Karpas-422 (cell line): ENCODE data around the gene FOXJ2. TPM values are rescaled to one million over a fixed set of nuclear protein-coding genes. Genes with fewer than 3 reads are reported as not detected.
"Not testable (repeated sequence)": the region's sequence is repeated elsewhere in the genome, so short reads cannot be mapped to it uniquely, and the experiment has no call there.

ENCODE experiments used
- DNase-seq: peaks from one replicate; pipeline ENCODE4 v3.0.0-alpha.2; 2015
- H2AFZ ChIP-seq: fragments of 200-600 bp; sonication (generic); 2 replicates; pipeline ENCODE4 v1.6.1; 2014; ENCODE audit warnings: antibody characterized with exemption, low read length, mixed read lengths
- H3K27ac ChIP-seq: fragments of 200-600 bp; sonication (generic); 2 replicates; pipeline ENCODE4 v1.5.1; 2014; ENCODE audit warnings: mild to moderate bottlenecking, low read length, moderate library complexity
- H3K27me3 ChIP-seq: fragments of 200-600 bp; sonication (generic); 2 replicates; pipeline ENCODE4 v1.6.1; 2014; ENCODE audit warnings: low read length, mixed read lengths
- H3K36me3 ChIP-seq: fragments of 200-600 bp; sonication (generic); 2 replicates; pipeline ENCODE4 v1.6.1; 2014; ENCODE audit warnings: low read length, mixed read lengths; ENCODE audit not compliant: insufficient read depth
- H3K4me1 ChIP-seq: fragments of 200-600 bp; sonication (generic); 2 replicates; pipeline ENCODE4 v1.6.1; 2014; ENCODE audit warnings: mild to moderate bottlenecking, low read length, mixed read lengths
- H3K4me2 ChIP-seq: fragments of 200-600 bp; sonication (generic); 2 replicates; pipeline ENCODE4 v1.6.1; 2014; ENCODE audit warnings: low read length, low read depth, mild to moderate bottlenecking; ENCODE audit not compliant: poor library complexity, severe bottlenecking
- H3K4me3 ChIP-seq: fragments of 200-600 bp; sonication (generic); 2 replicates; pipeline ENCODE4 v1.5.1; 2014; ENCODE audit warnings: mild to moderate bottlenecking, antibody characterized with exemption, low read length, mixed read lengths
- H3K79me2 ChIP-seq: fragments of 200-600 bp; sonication (generic); 2 replicates; pipeline ENCODE4 v1.6.1; 2014; ENCODE audit warnings: mild to moderate bottlenecking, low read length, mixed read lengths
- H3K9ac ChIP-seq: fragments of 200-600 bp; sonication (generic); 2 replicates; pipeline ENCODE4 v1.6.0; 2014; ENCODE audit warnings: low read length
- H3K9me2 ChIP-seq: fragments of 200-600 bp; sonication (generic), shearing (Covaris generic); replicated peaks from 2 replicates; pipeline ENCODE4 v1.6.0; 2014; ENCODE audit warnings: mild to moderate bottlenecking, low read length, moderate library complexity; ENCODE audit not compliant: insufficient read depth
- H3K9me3 ChIP-seq: fragments of 300-700, 200-600 bp; sonication (generic); 2 replicates; pipeline ENCODE4 v1.6.1; 2014; ENCODE audit warnings: low read length, mixed read lengths
- H4K20me1 ChIP-seq: fragments of 200-600 bp; sonication (generic); 2 replicates; pipeline ENCODE4 v1.6.1; 2014; ENCODE audit warnings: mild to moderate bottlenecking, antibody characterized with exemption, low read length, low read depth; ENCODE audit not compliant: insufficient read depth
- total RNA-seq: library from RNA; depleted of rRNA; stranded (reverse); fragments of >200 nt; shearing (Covaris generic); gene quantifications from 2 replicates; pipeline ENCODE4 v1.2.3, GENCODE V29; 2014; ENCODE audit warnings: low replicate concordance

FOXJ2 gene
- total RNA-seq, 1 experiment from 2014 or later: 9.0 TPM

DNA sequence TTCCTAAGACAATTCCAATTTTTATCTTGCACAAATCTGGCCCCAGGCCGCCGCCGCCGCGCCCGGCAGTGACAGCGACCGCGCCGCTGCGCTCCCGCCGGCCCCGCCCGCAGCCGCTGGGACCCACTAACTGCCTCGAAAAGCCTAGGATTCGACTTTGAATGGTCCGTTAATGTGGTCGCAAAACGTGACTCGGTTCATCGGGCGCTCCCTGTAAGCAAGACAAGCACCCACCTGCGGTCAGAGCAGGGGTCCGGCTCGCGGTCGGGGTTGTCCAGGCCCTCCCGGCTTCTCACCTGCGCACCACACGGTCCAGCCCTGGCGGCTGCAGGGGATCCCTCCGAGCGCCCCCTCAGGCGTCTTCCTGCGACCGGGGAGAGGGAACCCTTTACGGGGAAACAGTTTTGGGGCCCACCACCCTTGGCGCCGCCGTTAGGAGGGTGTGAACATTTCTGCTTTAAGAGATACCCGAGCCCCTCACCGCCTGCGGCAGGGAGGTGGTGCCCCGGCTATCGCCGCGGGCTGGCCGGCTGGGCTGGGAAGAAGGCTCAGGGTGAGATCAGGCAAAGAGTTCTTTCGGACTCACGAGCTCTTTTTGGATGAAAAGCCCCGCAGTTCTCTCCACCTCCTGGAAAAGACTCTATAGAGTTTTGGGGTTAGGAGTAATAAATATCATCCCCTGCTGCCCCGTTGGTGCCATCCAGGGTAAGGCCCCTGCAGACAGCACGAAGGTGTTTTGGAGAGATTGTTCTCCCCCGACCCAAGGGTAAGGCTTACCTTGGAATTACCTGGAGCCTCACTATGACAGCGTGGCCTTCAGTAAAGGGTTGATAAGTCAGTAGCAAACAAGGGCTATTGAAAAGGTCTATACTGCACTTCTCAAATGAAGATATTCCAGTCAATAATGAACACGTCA is 13.6 kb upstream of the FOXJ2 start:
- no peak overlapping the region for H3K27ac ChIP-seq
- H3K9ac ChIP-seq: peak overlapping the region; percentile 59
- DNase-seq: peak; percentile 87

DNA sequence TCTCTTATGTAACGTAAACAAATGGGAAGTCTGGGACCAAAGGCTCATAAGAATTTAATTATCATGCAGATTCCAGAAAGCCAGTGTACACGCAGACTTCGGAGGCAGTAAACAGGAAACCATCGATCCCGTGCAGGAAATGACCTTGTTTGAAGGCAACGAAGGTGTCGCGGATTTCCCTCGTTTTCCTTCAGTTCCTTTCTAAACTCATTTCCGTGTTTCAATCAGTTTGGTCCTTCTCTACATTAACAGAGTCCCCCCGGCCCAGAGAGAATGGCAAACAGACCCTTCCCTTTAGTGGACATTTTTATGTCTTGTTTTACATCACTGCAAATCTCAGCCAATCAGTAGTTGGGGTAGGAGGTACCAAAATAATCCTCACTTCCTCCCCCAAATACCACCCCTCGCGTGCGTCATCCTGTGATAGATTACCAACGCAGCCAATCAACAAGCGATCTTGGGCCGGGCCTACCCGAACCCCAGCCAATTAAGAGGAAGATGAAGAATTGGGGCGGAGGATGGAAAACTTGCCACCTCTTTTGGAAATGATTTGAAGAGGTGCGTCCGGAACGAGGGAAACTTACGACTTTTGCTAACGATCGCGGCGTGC is 6.1 kb upstream of the FOXJ2 start:
- H3K9ac ChIP-seq: peak overlapping the region; percentile 80
- H3K36me3 ChIP-seq: no peaks in the 10 kb centered on the region
- H3K9me3 ChIP-seq: no peaks in the 10 kb centered on the region
- peak overlapping the region; percentile 65 for H2AFZ ChIP-seq
- peak overlapping the region; percentile 70 for H3K4me3 ChIP-seq
- no peaks in the 10 kb centered on the region for H3K79me2 ChIP-seq
- no peaks in the 10 kb centered on the region for H3K9me2 ChIP-seq
- peak; percentile 99 for DNase-seq
- peaks cover 10% of the 10 kb centered on the region for H3K4me1 ChIP-seq
- H4K20me1 ChIP-seq: no peaks in the 10 kb centered on the region
- peak overlapping the region; percentile 83 for H3K4me2 ChIP-seq
- no peaks in the 10 kb centered on the region for H3K27me3 ChIP-seq
- H3K27ac ChIP-seq: peak overlapping the region; percentile 75

More for the DNA sequence above, 13.6 kb upstream of the FOXJ2 start:
- H3K4me2 ChIP-seq: peak overlapping the region; percentile 84
- no peaks in the 10 kb centered on the region for H3K27me3 ChIP-seq
- H2AFZ ChIP-seq: peak overlapping the region; percentile 92
- no peaks in the 10 kb centered on the region for H4K20me1 ChIP-seq
- peak overlapping the region; percentile 72 for H3K4me3 ChIP-seq
- peaks cover 14% of the 10 kb centered on the region for H3K4me1 ChIP-seq
- H3K9me3 ChIP-seq: no peaks in the 10 kb centered on the region
- H3K79me2 ChIP-seq: no peaks in the 10 kb centered on the region
- no peaks in the 10 kb centered on the region for H3K36me3 ChIP-seq
- no peaks in the 10 kb centered on the region for H3K9me2 ChIP-seq

DNA sequence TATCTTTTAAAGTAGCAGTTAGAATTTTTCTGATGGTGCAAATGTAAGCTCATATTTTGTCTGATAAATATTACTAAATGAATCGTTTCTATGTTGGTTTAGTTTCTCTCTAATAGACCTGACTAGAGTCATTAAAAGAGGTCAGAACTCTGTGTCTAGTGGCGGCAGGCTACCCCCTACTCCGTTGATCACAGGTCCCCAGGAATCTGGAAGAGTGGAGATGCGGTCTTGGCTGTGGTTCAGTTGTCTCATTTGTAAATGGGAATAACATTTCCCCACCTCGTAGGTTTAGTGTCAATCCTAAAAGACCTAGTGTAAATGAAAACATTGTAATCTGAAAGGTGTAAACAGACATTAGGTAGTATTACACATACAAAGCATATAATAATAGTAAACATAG is 4.7 kb upstream of the FOXJ2 start:
- Histone ChIP-seq H3K36me3 (no peaks in the 10 kb centered on the region), H3K4me1 (peaks cover 16% of the 10 kb centered on the region), H4K20me1 (no peaks in the 10 kb centered on the region), H3K9ac (no peak overlapping the region), H2AFZ (no peak overlapping the region), H3K4me2 (no peak overlapping the region), H3K79me2 (peaks cover under 1% of the 10 kb centered on the region; the same call in 1 of the 2 replicates), H3K9me2 (no peaks in the 10 kb centered on the region), H3K9me3 (no peaks in the 10 kb centered on the region), H3K27ac (no peak overlapping the region), H3K27me3 (no peaks in the 10 kb centered on the region), H3K4me3 (no peak overlapping the region)
- no peak for DNase-seq

DNA sequence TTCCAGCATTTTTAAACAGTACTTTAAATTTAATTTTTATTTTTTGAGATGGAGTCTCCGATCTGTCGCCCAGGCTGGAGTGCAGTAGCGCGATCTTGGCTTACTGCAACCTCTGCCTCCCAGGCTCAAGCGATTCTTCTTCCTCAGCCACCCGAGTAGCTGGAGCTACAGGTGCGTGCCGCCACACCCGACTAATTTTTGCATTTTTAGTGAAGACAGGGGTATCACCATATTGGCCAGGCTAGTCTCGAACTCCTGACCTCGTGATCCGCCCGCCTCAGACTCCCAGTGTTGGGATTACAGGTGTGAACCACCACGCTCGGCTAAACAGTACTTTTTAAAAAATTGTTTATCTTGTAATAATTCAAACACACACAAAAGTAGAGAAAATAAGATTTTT is 4.2 kb upstream of the FOXJ2 start:
- H3K4me2 ChIP-seq: no peak overlapping the region
- H2AFZ ChIP-seq: no peak overlapping the region
- H3K9ac ChIP-seq: no peak overlapping the region
- no peaks in the 10 kb centered on the region for H3K36me3 ChIP-seq
- no peak for DNase-seq
- H3K9me2 ChIP-seq: no peaks in the 10 kb centered on the region
- no peak overlapping the region for H3K27ac ChIP-seq
- H3K27me3 ChIP-seq: no peaks in the 10 kb centered on the region
- peaks cover 20% of the 10 kb centered on the region for H3K4me1 ChIP-seq
- H3K9me3 ChIP-seq: no peaks in the 10 kb centered on the region
- H3K4me3 ChIP-seq: no peak overlapping the region
- H3K79me2 ChIP-seq: peaks cover 5% of the 10 kb centered on the region; the same call in 1 of the 2 replicates
- no peaks in the 10 kb centered on the region for H4K20me1 ChIP-seq

DNA sequence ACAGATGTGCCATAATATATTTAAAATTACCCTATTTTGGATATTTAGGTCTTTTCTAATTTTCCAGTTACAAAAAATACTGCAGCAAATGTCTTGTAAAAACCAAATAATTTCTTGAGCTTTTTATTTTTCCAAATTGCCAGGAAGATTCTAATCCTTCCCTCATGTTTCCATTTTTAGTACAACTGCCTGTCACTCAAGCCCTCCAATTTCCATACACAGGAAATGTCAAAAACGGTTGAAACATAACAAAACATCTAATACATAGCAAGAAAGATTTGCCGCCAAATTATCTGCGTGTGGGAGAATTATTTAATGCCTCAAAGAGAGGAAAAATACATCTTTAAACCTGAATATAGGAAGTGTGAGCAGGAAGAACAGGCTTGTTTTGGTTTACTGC is 2.3 kb upstream of the FOXJ2 start:
- no peak for DNase-seq
- Histone ChIP-seq H3K4me2 (no peak overlapping the region), H3K9ac (no peak overlapping the region), H3K79me2 (peaks cover 11% of the 10 kb centered on the region), H3K4me3 (no peak overlapping the region), H3K9me3 (no peaks in the 10 kb centered on the region), H4K20me1 (no peaks in the 10 kb centered on the region), H2AFZ (no peak overlapping the region), H3K36me3 (no peaks in the 10 kb centered on the region), H3K9me2 (no peaks in the 10 kb centered on the region), H3K27me3 (no peaks in the 10 kb centered on the region), H3K4me1 (peaks cover 38% of the 10 kb centered on the region), H3K27ac (no peak overlapping the region)

DNA sequence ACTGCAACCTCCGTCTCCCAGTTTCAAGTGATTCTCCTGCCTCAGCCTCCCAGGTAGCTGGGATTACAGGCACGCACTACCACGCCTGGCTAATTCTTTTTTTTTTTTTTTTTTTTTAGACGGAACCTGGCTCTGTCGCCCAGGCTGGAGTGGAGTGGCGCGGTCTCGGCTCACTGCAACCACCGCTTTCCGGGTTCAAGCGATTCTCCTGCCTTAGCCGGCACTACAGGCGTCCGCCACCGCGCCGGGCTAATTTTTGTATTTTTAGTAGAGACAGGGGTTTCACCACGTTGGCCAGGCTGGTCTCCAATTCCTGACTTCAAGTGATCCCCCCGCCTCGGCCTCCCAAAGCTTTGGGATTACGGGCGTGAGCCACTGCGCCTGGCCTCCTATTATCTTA is 1.5 kb upstream of the FOXJ2 start:
- not testable (repeated sequence) for H3K4me3 ChIP-seq, H3K9me3 ChIP-seq, H3K9me2 ChIP-seq, H3K4me2 ChIP-seq, H3K27me3 ChIP-seq, H3K27ac ChIP-seq, H3K9ac ChIP-seq, H3K36me3 ChIP-seq, DNase-seq, H4K20me1 ChIP-seq, H2AFZ ChIP-seq
- Histone ChIP-seq H3K79me2 (peaks cover 11% of the 10 kb centered on the region), H3K4me1 (peaks cover 43% of the 10 kb centered on the region)

DNA sequence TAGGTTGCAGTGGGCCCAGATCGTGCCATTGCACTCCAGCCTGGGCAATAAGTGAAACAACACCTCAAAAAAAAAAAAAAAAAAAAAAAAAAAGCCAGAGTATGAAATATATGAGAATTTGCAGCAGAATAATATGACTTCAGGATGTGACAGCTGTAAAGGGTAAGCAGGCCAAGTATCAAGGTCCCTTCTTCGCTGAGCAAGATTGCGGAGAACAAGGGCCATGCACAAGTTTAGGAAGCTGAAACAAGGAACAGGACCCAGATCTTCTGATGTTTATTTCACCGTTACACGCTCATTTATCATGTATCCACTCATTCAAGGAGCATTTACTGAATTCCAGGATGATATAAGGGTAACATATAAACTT is 659 bp upstream of the FOXJ2 start:
- Histone ChIP-seq H3K4me3 (peak overlapping the region; percentile 84), H4K20me1 (no peaks in the 10 kb centered on the region), H2AFZ (peak overlapping the region; percentile 91), H3K27ac (no peak overlapping the region), H3K79me2 (peaks cover 11% of the 10 kb centered on the region), H3K36me3 (no peaks in the 10 kb centered on the region), H3K27me3 (no peaks in the 10 kb centered on the region), H3K9ac (peak overlapping the region; percentile 94), H3K4me1 (peaks cover 46% of the 10 kb centered on the region), H3K9me2 (no peaks in the 10 kb centered on the region), H3K4me2 (peak overlapping the region; percentile 98), H3K9me3 (no peaks in the 10 kb centered on the region)
- DNase-seq: no peak
